K562 (cell line): ENCODE data around the gene ZNF410. TPM values are rescaled to one million over a fixed set of nuclear protein-coding genes. Genes with fewer than 3 reads are reported as not detected.

ENCODE experiments used
- ATAC-seq: fragments of 200-7000 bp; cut with Tn5 transposase; 3 replicates; pipeline ENCODE4 v1.9.1; 2020; ENCODE audit warnings: moderate library complexity
- BruUV-seq: library from RNA; stranded (reverse); fragments of 400-500 nt; replicated peaks from 2 replicates; lab custom pipeline; 2021; lab: Mats Ljungman, UMichigan
- CTCF ChIA-PET: fragments of 300-600 bp; formaldehyde crosslinking; extraction: SDS; loops from one replicate; lab custom pipeline; 2021; ENCODE audit warnings: low intra/inter-chr PET ratio; lab: Yijun Ruan, JAX
- POLR2A ChIA-PET: fragments of 300-600, 350-650 bp; sonication (Branson Sonifier 250); formaldehyde crosslinking; extraction: SDS; loops from one replicate; lab custom pipeline; 2021; ENCODE audit warnings: antibody characterized with exemption, inconsistent platforms; lab: Yijun Ruan, JAX
- DNase-seq, 4 experiments: peaks; one replicate each; pipeline versions ENCODE4 v3.0.0 to v3.0.0-alpha.2; 2011 to 2018; ENCODE audit warnings: low spot score in 3 of 4, mixed read lengths in 3 of 4; ENCODE audit errors: extremely low read depth in 1 of 4
- FAIRE-seq: peaks from 2 replicates; lab custom pipeline; 2011; peaks lifted over from hg19 to GRCh38; lab: Jason Lieb, UNC
- H2AFZ ChIP-seq: 2 replicates; pipeline ENCODE4 v1.6.0; 2011; ENCODE audit warnings: low read depth, low read length, control low read depth, inconsistent platforms
- H3K27ac ChIP-seq: fragments of 200-600 bp; 3 replicates; pipeline ENCODE4 v1.8.0; 2011; ENCODE audit warnings: low read depth, mild to moderate bottlenecking, control low read depth, inconsistent platforms, low read length, moderate library complexity, mixed read lengths; ENCODE audit errors: extremely low read depth
- H3K27me3 ChIP-seq, 2 experiments: fragments of 300-600 bp in 1 of 2; 2 replicates in 1 of 2; 3 replicates in 1 of 2; pipeline versions ENCODE4 v1.6.0 to v1.8.0; 2011; ENCODE audit warnings: inconsistent platforms in 2 of 2, low read length in 2 of 2, mild to moderate bottlenecking in 1 of 2, mixed read lengths in 1 of 2, moderate library complexity in 1 of 2; ENCODE audit not compliant: control insufficient read depth in 2 of 2, insufficient read depth in 2 of 2
- H3K36me3 ChIP-seq: fragments of 300-600 bp; 3 replicates; pipeline ENCODE4 v1.8.0; 2011; ENCODE audit warnings: mild to moderate bottlenecking, low read length, inconsistent platforms; ENCODE audit not compliant: control insufficient read depth, insufficient read depth
- H3K4me1 ChIP-seq, 2 experiments: fragments of 200-600 bp in 1 of 2; replicated peaks in 1 of 2; 2 replicates in 1 of 2; 3 replicates in 1 of 2; pipeline versions ENCODE4 v1.5.1 to v1.8.0; 2011; ENCODE audit warnings: inconsistent platforms in 2 of 2, low read length in 2 of 2, mild to moderate bottlenecking in 1 of 2, mixed read lengths in 1 of 2, moderate library complexity in 1 of 2; ENCODE audit not compliant: control insufficient read depth in 2 of 2, insufficient read depth in 2 of 2
- H3K4me2 ChIP-seq: 2 replicates; pipeline ENCODE4 v1.6.1; 2011; ENCODE audit warnings: low read length, control low read depth, inconsistent platforms, mixed read lengths; ENCODE audit not compliant: insufficient read depth
- H3K4me3 ChIP-seq: fragments of 200-600 bp; sonication (generic), shearing (Covaris generic); 2 replicates; pipeline ENCODE4 v1.5.1; 2016; ENCODE audit warnings: control low read depth, inconsistent platforms
- H3K79me2 ChIP-seq: fragments of 200-600 bp; 3 replicates; pipeline ENCODE4 v1.8.0; 2011; ENCODE audit warnings: low read length, inconsistent platforms; ENCODE audit not compliant: control insufficient read depth, insufficient read depth
- H3K9ac ChIP-seq, 2 experiments: 2 replicates each; pipeline versions ENCODE4 v1.6.0 to v1.6.1; 2011; ENCODE audit warnings: low read depth in 2 of 2, low read length in 2 of 2, control low read depth in 1 of 2, inconsistent platforms in 1 of 2, mild to moderate bottlenecking in 1 of 2, mixed read lengths in 1 of 2; ENCODE audit not compliant: insufficient read depth in 1 of 2
- H3K9me1 ChIP-seq: one replicate; pipeline ENCODE4 v1.6.0; 2011; ENCODE audit warnings: inconsistent platforms, mild to moderate bottlenecking, low read length, moderate library complexity; ENCODE audit not compliant: control insufficient read depth, insufficient read depth
- H3K9me3 ChIP-seq: replicated peaks from 2 replicates; pipeline ENCODE4 v1.5.1; 2011; ENCODE audit warnings: low read depth, low read length, inconsistent platforms; ENCODE audit not compliant: control insufficient read depth, insufficient read depth
- H4K20me1 ChIP-seq: replicated peaks from 2 replicates; pipeline ENCODE4 v1.6.1; 2011; ENCODE audit warnings: low read length, inconsistent platforms, mixed read lengths; ENCODE audit not compliant: control insufficient read depth, insufficient read depth
- ELF2 ChIP-seq: fragments of 250-450 bp; sonication (Bioruptor Pico); IDR thresholded peaks from 2 replicates; pipeline ENCODE4 v1.5.0; 2021; ENCODE audit warnings: mild to moderate bottlenecking
- ETV5 ChIP-seq: sonication (generic); formaldehyde crosslinking; IDR thresholded peaks from 2 replicates; pipeline ENCODE4 v1.4.0; 2020; ENCODE audit warnings: low read depth, mild to moderate bottlenecking, missing genetic modification reagents
- FOXM1 ChIP-seq, 2 experiments: fragments of 450-650 bp in 1 of 2; sonication (generic) in 1 of 2; formaldehyde crosslinking in 1 of 2; IDR thresholded peaks; 2 replicates each; pipeline versions ENCODE4 v1.6.1 to v1.9.0; 2017 to 2022; ENCODE audit warnings: low read depth in 2 of 2, mild to moderate bottlenecking in 2 of 2, missing genetic modification reagents in 1 of 2, moderate library complexity in 1 of 2
- ILF3 ChIP-seq: fragments of 450-650 bp; IDR thresholded peaks from 2 replicates; pipeline ENCODE4 v1.6.1; 2018; ENCODE audit warnings: antibody characterized with exemption, mild to moderate bottlenecking, moderate library complexity, borderline replicate concordance
- MIER1 ChIP-seq: fragments of 450-650 bp; IDR thresholded peaks from 2 replicates; pipeline ENCODE4 v1.6.1; 2016; ENCODE audit warnings: antibody characterized with exemption, mild to moderate bottlenecking, low read depth
- NFIX ChIP-seq: fragments of 250-450 bp; sonication (Bioruptor Pico); IDR thresholded peaks from 2 replicates; pipeline ENCODE4 v1.4.0; 2020; ENCODE audit warnings: low read depth, mild to moderate bottlenecking, moderate library complexity
- RBBP5 ChIP-seq: fragments of 200-600 bp; sonication (generic); IDR thresholded peaks from 2 replicates; pipeline ENCODE4 v1.6.1; 2012; ENCODE audit warnings: borderline replicate concordance, mild to moderate bottlenecking, low read length, control low read depth, inconsistent platforms; ENCODE audit not compliant: insufficient read depth, poor library complexity, severe bottlenecking
- ZKSCAN8 ChIP-seq: fragments of 200-800 bp; sonication (Bioruptor generic); IDR thresholded peaks from 2 replicates; pipeline ENCODE4 v1.6.1; 2016; ENCODE audit warnings: missing genetic modification characterization, missing compliant biosample characterization
- WGBS: fragments of 100-300 bp; shearing (Covaris generic); methylation state at CpG from one replicate; pipeline ENCODE4 v1.1.6; 2016; ENCODE audit warnings: low coverage, mixed read lengths; ENCODE audit not compliant: insufficient coverage; ENCODE audit errors: missing lambda C conversion rate; 5-methylcytosine and 5-hydroxymethylcytosine counted together
- in situ Hi-C: fragments of 300-500 bp; cut with MboI; formaldehyde crosslinking; loops from 4 replicates; pipeline ENCODE4 v1.15.0; 2018; ENCODE audit warnings: inconsistent platforms, mixed read lengths
- intact Hi-C: fragments of 100-400 bp; cut with micrococcal nuclease; formaldehyde crosslinking; loops from 2 replicates; pipeline ENCODE4 v1.14.2; 2022
- polyA plus RNA-seq, 8 experiments: library from polyadenylated mRNA; depleted of rRNA in 4 of 8; stranded (reverse) in 5 of 8; unstranded in 3 of 8; fragments of >200 nt; fragmentation: Nextera tagmentation in 2 of 8; fragmentation: Illumina TruSeq in 1 of 8; extraction: Ambion mirVana in 2 of 8; extraction: Trizol in 1 of 8; gene quantifications; 2 replicates each; pipeline versions ENCODE4 v1.2.1 to v1.2.3, GENCODE V29; 2011 to 2014; ENCODE audit warnings: inconsistent platforms in 1 of 8, missing spikeins in 1 of 8
- total RNA-seq, 7 experiments: library from RNA; depleted of rRNA in 6 of 7; stranded (reverse); fragments of >200 nt in 6 of 7; fragmentation: Illumina TruSeq in 2 of 7; extraction: Trizol in 2 of 7; gene quantifications; 2 replicates each; pipeline versions ENCODE4 v1.2.1 to v1.2.3, GENCODE V29; 2011 to 2021; ENCODE audit warnings: low replicate concordance in 1 of 7
- TF ChIP-seq, protein P1 (sequence below): sonication (generic); formaldehyde crosslinking; IDR thresholded peaks from 2 replicates; pipeline ENCODE4 v1.4.0; 2020; ENCODE audit warnings: mild to moderate bottlenecking, missing genetic modification reagents
- TF ChIP-seq, protein P2 (sequence below): sonication (generic); formaldehyde crosslinking; IDR thresholded peaks from 2 replicates; pipeline ENCODE4 v1.8.1; 2023; ENCODE audit warnings: mild to moderate bottlenecking, missing genetic modification reagents
- TF ChIP-seq, protein P3 (sequence below): fragments of 450-650 bp; IDR thresholded peaks from 2 replicates; pipeline ENCODE4 v1.6.1; 2016; ENCODE audit warnings: mild to moderate bottlenecking
- TF ChIP-seq, protein P4 (sequence below): fragments of 450-650 bp; IDR thresholded peaks from 2 replicates; pipeline ENCODE4 v1.6.1; 2014; ENCODE audit warnings: low read depth, mild to moderate bottlenecking, moderate library complexity, borderline replicate concordance
- TF ChIP-seq, protein P5 (sequence below): sonication (generic); formaldehyde crosslinking; IDR thresholded peaks from 2 replicates; pipeline ENCODE4 v1.8.0; 2022; ENCODE audit warnings: mild to moderate bottlenecking, missing genetic modification reagents

ZNF410 gene
- total and polyA plus RNA-seq, 9 of the 15 experiments (the other 6 are each of a cell fraction or from before 2014, with no cell fraction given): 20.5 to 64.8 (median 38.7) TPM

DNA sequence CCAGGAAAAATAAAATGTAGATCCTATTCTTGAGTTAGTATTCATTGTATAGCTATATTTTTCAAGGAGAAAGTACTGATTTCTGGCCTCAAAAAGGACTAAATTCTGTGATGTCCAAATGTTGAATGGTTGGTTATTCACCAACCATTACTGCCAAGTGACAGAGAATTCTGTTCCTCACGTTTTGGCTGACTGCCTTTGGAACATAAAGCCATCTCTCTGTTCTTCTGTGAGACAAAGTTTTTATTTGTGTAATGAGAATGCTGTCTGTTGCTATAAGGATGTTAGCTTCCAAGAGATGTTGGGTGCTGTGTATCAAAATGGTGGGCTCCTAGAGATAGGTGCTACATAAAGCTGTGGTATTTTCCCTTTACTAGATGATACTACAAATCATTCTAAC, 9.3 kb downstream of the ZNF410 start:
- DNase-seq (no peak), FAIRE-seq (no peak), ATAC-seq (no peak)
- Histone ChIP-seq H3K4me1 (no peaks in the 10 kb centered on the region; a peak in 1 of 5 replicates), H3K4me3 (no peak overlapping the region), H3K79me2 (peaks cover 23% of the 10 kb centered on the region), H3K9me1 (no peaks in the 10 kb centered on the region), H3K27ac (no peak overlapping the region), H3K4me2 (no peak overlapping the region), H3K9ac (no peak overlapping the region), H4K20me1 (no peaks in the 10 kb centered on the region), H2AFZ (no peak overlapping the region), H3K9me3 (no peaks in the 10 kb centered on the region), H3K27me3 (no peaks in the 10 kb centered on the region), H3K36me3 (peaks cover 85% of the 10 kb centered on the region)
- in situ Hi-C loops (no loop called here), intact Hi-C loops (loop anchor here (2.0 kb wide), 1 partner anchor 63 kb away; no protein-coding TSS in a partner anchor)
- BruUV-seq: no TSS peak
- ChIA-PET POLR2A (interaction anchor here (2.9 kb wide), 1 partner anchor 9 kb away, joined by 10 read pairs; the partner anchor contains the start of gene ZNF410), CTCF (no interaction called here)
- 11% methylated on average over 1 of the region's 1 CpG for WGBS
- no peak for TF ChIP-seq RBBP5
- TF ChIP-seq, protein P1, sequence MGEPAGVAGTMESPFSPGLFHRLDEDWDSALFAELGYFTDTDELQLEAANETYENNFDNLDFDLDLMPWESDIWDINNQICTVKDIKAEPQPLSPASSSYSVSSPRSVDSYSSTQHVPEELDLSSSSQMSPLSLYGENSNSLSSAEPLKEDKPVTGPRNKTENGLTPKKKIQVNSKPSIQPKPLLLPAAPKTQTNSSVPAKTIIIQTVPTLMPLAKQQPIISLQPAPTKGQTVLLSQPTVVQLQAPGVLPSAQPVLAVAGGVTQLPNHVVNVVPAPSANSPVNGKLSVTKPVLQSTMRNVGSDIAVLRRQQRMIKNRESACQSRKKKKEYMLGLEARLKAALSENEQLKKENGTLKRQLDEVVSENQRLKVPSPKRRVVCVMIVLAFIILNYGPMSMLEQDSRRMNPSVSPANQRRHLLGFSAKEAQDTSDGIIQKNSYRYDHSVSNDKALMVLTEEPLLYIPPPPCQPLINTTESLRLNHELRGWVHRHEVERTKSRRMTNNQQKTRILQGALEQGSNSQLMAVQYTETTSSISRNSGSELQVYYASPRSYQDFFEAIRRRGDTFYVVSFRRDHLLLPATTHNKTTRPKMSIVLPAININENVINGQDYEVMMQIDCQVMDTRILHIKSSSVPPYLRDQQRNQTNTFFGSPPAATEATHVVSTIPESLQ: no peak
- TF ChIP-seq, protein P2, sequence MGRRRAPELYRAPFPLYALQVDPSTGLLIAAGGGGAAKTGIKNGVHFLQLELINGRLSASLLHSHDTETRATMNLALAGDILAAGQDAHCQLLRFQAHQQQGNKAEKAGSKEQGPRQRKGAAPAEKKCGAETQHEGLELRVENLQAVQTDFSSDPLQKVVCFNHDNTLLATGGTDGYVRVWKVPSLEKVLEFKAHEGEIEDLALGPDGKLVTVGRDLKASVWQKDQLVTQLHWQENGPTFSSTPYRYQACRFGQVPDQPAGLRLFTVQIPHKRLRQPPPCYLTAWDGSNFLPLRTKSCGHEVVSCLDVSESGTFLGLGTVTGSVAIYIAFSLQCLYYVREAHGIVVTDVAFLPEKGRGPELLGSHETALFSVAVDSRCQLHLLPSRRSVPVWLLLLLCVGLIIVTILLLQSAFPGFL: no peak
- TF ChIP-seq MIER1: no peak
- TF ChIP-seq ETV5: no peak
- TF ChIP-seq, protein P3, sequence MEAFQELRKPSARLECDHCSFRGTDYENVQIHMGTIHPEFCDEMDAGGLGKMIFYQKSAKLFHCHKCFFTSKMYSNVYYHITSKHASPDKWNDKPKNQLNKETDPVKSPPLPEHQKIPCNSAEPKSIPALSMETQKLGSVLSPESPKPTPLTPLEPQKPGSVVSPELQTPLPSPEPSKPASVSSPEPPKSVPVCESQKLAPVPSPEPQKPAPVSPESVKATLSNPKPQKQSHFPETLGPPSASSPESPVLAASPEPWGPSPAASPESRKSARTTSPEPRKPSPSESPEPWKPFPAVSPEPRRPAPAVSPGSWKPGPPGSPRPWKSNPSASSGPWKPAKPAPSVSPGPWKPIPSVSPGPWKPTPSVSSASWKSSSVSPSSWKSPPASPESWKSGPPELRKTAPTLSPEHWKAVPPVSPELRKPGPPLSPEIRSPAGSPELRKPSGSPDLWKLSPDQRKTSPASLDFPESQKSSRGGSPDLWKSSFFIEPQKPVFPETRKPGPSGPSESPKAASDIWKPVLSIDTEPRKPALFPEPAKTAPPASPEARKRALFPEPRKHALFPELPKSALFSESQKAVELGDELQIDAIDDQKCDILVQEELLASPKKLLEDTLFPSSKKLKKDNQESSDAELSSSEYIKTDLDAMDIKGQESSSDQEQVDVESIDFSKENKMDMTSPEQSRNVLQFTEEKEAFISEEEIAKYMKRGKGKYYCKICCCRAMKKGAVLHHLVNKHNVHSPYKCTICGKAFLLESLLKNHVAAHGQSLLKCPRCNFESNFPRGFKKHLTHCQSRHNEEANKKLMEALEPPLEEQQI: no peak
- TF ChIP-seq, protein P4, sequence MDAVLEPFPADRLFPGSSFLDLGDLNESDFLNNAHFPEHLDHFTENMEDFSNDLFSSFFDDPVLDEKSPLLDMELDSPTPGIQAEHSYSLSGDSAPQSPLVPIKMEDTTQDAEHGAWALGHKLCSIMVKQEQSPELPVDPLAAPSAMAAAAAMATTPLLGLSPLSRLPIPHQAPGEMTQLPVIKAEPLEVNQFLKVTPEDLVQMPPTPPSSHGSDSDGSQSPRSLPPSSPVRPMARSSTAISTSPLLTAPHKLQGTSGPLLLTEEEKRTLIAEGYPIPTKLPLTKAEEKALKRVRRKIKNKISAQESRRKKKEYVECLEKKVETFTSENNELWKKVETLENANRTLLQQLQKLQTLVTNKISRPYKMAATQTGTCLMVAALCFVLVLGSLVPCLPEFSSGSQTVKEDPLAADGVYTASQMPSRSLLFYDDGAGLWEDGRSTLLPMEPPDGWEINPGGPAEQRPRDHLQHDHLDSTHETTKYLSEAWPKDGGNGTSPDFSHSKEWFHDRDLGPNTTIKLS: no peak
- TF ChIP-seq FOXM1 (IDR thresholded peaks at IDR 0.05; ENCODE audit: low read depth): no peak
- no peak for TF ChIP-seq FOXM1 (CRISPR knock-in tag; IDR thresholded peaks at IDR 0.05; ENCODE audit: low read depth)
- no peak for TF ChIP-seq NFIX
- TF ChIP-seq, protein P5, sequence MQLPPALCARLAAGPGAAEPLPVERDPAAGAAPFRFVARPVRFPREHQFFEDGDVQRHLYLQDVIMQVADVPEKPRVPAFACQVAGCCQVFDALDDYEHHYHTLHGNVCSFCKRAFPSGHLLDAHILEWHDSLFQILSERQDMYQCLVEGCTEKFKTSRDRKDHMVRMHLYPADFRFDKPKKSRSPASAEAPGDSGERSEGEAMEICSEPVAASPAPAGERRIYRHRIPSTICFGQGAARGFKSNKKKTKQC (CRISPR knock-in tag): no peak
- no peak for TF ChIP-seq ILF3
- no peak for TF ChIP-seq ZKSCAN8
- no peak for TF ChIP-seq ELF2 (CRISPR knock-in tag)
